OCI-LY1 (cell line): ENCODE results near the gene GPX3.

ENCODE experiments used
- H2AFZ ChIP-seq: fragments of 200-600 bp; sonication (generic), shearing (Covaris generic); 2 replicates; pipeline ENCODE4 v1.6.0; 2014; ENCODE audit warnings: antibody characterized with exemption, mild to moderate bottlenecking, low read length
- H3F3A ChIP-seq: fragments of 200-600 bp; sonication (generic), shearing (Covaris generic); 2 replicates; pipeline ENCODE4 v1.6.0; 2014; ENCODE audit warnings: mild to moderate bottlenecking, antibody characterized with exemption, low read length, moderate library complexity; ENCODE audit not compliant: insufficient read depth
- H3K27ac ChIP-seq: fragments of 200-600 bp; sonication (generic); 2 replicates; pipeline ENCODE4 v1.5.1; 2014; ENCODE audit warnings: low read length, mixed run types, mild to moderate bottlenecking, low read depth; ENCODE audit not compliant: poor library complexity, severe bottlenecking
- H3K27me3 ChIP-seq: fragments of 200-600 bp; sonication (generic); 2 replicates; pipeline ENCODE4 v1.6.0; 2014; ENCODE audit warnings: antibody characterized with exemption, mild to moderate bottlenecking, low read length, moderate library complexity; ENCODE audit not compliant: insufficient read depth
- H3K36me3 ChIP-seq: fragments of 200-600 bp; sonication (generic); 2 replicates; pipeline ENCODE4 v1.6.1; 2014; ENCODE audit warnings: mild to moderate bottlenecking, antibody characterized with exemption, low read length, moderate library complexity, mixed read lengths; ENCODE audit not compliant: insufficient read depth
- H3K4me1 ChIP-seq: fragments of 200-600 bp; sonication (generic); 2 replicates; pipeline ENCODE4 v1.5.1; 2014; ENCODE audit warnings: mild to moderate bottlenecking, low read length, moderate library complexity; ENCODE audit not compliant: insufficient read depth, severe bottlenecking
- H3K4me2 ChIP-seq: fragments of 200-600 bp; sonication (generic), shearing (Covaris generic); 2 replicates; pipeline ENCODE4 v1.6.1; 2014; ENCODE audit warnings: low read length
- H3K4me3 ChIP-seq: fragments of 200-600 bp; sonication (generic); 2 replicates; pipeline ENCODE4 v1.5.1; 2014; ENCODE audit warnings: low read length, low read depth, mild to moderate bottlenecking, mixed read lengths; ENCODE audit not compliant: poor library complexity, severe bottlenecking
- H3K79me2 ChIP-seq: fragments of 200-600 bp; shearing (Covaris generic); 2 replicates; pipeline ENCODE4 v1.6.1; 2016; ENCODE audit warnings: mixed run types, low read length, mixed read lengths; ENCODE audit not compliant: insufficient read depth
- H3K9ac ChIP-seq: fragments of 200-600 bp; sonication (generic), shearing (Covaris generic); 2 replicates; pipeline ENCODE4 v1.6.1; 2014; ENCODE audit warnings: mild to moderate bottlenecking, low read length, mixed read lengths
- H3K9me2 ChIP-seq: fragments of 200-600 bp; sonication (generic), shearing (Covaris generic); 2 replicates; pipeline ENCODE4 v1.6.1; 2014; ENCODE audit warnings: low read depth, mild to moderate bottlenecking, low read length, mixed read lengths
- H3K9me3 ChIP-seq: fragments of 200-600 bp; shearing (Covaris generic); 2 replicates; pipeline ENCODE4 v1.6.1; 2014; ENCODE audit warnings: low read length, mixed read lengths
- H4K20me1 ChIP-seq: fragments of 200-600 bp; sonication (generic), shearing (Covaris generic); 2 replicates; pipeline ENCODE4 v1.6.0; 2016; ENCODE audit warnings: mild to moderate bottlenecking, low read length; ENCODE audit not compliant: insufficient read depth
- CTCF ChIP-seq: fragments of 200-600 bp; sonication (generic), shearing (Covaris generic); IDR thresholded peaks from 2 replicates; pipeline ENCODE4 v1.5.1; 2017; ENCODE audit warnings: mild to moderate bottlenecking, antibody characterized with exemption, low read length, moderate library complexity, mixed read lengths
- EZH2 ChIP-seq: fragments of 200-600 bp; sonication (generic), shearing (Covaris generic); IDR thresholded peaks from 2 replicates; pipeline ENCODE4 v1.8.0; 2017; ENCODE audit warnings: borderline replicate concordance, mixed run types, mild to moderate bottlenecking, antibody characterized with exemption, low read length, moderate library complexity, mixed read lengths

GPX3 gene

GRCh38 chr5:151042453-151043093 lies 22.2 kb downstream of the GPX3 start:
- Histone ChIP-seq H4K20me1 (no peaks in the 10 kb centered on the region), H3K27me3 (no peaks in the 10 kb centered on the region), H3K9me3 (no peaks in the 10 kb centered on the region), H3K4me2 (no peak overlapping the region), H3K4me3 (no peak overlapping the region), H3K9ac (no peak overlapping the region), H3F3A (no peaks in the 10 kb centered on the region), H3K36me3 (peaks cover 98% of the 10 kb centered on the region), H3K9me2 (no peaks in the 10 kb centered on the region), H3K27ac (no peak overlapping the region), H3K4me1 (no peaks in the 10 kb centered on the region), H3K79me2 (no peaks in the 10 kb centered on the region), H2AFZ (no peak overlapping the region)
- TF ChIP-seq EZH2 (no peak), CTCF (no peak)

DNA sequence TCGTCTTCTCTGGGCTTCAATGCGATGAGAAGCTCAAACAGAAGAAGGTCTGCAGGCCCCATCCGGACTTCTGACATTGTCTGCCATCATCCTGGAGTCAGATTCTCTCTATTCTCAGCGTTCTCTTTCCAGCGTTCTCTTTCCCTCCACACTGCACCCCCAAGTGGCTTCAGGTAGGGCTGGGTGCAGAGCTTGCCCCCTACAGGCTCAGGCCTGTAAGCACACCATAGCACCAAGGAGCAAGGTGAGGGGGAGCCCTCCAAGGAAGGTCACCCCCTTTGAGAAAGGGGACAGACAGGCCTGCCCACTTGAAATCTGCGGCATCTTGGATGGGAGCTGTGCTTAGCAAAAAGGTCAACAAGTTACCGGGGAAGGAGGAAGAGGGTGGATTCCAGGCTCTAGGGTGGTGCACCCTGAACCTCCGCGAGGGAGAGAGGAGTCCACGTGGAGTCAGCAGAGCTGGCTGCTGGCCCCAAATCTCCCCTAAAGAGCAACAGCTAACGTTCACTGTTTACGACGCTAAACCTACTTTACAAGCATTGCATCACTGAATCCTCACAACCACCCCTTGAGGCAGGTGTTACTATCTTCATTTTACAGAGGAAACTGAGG lies 27.5 kb downstream of the GPX3 start:
- Histone ChIP-seq H3K79me2 (no peaks in the 10 kb centered on the region), H3K4me1 (peaks cover 12% of the 10 kb centered on the region), H3K9me3 (no peaks in the 10 kb centered on the region), H2AFZ (no peak overlapping the region), H3K4me3 (no peak overlapping the region), H3K36me3 (peaks cover 95% of the 10 kb centered on the region), H3K27ac (no peak overlapping the region), H3K27me3 (no peaks in the 10 kb centered on the region), H3K9ac (no peak overlapping the region), H3K4me2 (no peak overlapping the region), H3K9me2 (no peaks in the 10 kb centered on the region), H4K20me1 (no peaks in the 10 kb centered on the region), H3F3A (no peaks in the 10 kb centered on the region)
- no peak for TF ChIP-seq EZH2
- peak; percentile 85 for TF ChIP-seq CTCF

GRCh38 chr5:151048526-151048925 lies 28.1 kb downstream of the GPX3 start:
- no peak overlapping the region for H3K27ac ChIP-seq
- H3K9me3 ChIP-seq: no peaks in the 10 kb centered on the region
- no peak overlapping the region for H3K4me2 ChIP-seq
- no peaks in the 10 kb centered on the region for H3K9me2 ChIP-seq
- H2AFZ ChIP-seq: no peak overlapping the region
- no peaks in the 10 kb centered on the region for H3K79me2 ChIP-seq
- no peak overlapping the region for H3K4me3 ChIP-seq
- no peaks in the 10 kb centered on the region for H3F3A ChIP-seq
- H3K36me3 ChIP-seq: peaks cover 93% of the 10 kb centered on the region
- no peak overlapping the region for H3K9ac ChIP-seq
- H3K4me1 ChIP-seq: peaks cover 12% of the 10 kb centered on the region
- H3K27me3 ChIP-seq: no peaks in the 10 kb centered on the region
- no peak; the same call in 1 of the 2 replicates for TF ChIP-seq CTCF
- TF ChIP-seq EZH2: no peak
- no peaks in the 10 kb centered on the region for H4K20me1 ChIP-seq
